Measurements from ENCODE around the gene MOB3A.
"Not testable (repeated sequence)": the region's sequence is repeated elsewhere in the genome, so short reads cannot be mapped to it uniquely, and the experiment has no call there.

MOB3A gene

DNA sequence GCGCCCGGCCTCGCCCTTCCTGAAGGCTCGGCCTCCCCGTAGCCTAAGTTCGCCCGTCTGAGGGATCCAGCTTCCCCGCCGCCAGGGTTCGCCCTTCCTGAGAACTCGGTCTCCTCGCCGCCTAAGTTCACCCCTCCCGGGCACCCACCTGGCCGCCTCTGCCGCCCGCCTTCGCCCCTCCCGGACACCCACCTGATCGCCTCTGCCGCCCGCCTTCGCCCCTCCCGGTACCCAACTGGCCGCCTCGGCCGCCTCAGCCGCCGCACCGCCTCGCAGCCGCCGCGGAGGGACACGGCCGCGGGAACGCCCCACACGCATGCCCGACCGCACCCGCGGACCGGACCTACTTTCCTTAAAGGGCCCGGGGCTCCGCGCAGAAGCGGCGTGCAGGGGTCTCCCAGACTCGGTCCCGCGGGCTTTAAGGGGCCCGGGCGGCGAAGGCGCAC lies at the start of gene MOB3A:
Gene MOB3A, minus strand, starts transcription at position 293 of the 446 bp plus-strand sequence. CDS start 17,766 bp downstream, outside the sequence.
- DNase-seq (ENCODE audit: low read depth, low spot score) = peak; percentile 61

DNA sequence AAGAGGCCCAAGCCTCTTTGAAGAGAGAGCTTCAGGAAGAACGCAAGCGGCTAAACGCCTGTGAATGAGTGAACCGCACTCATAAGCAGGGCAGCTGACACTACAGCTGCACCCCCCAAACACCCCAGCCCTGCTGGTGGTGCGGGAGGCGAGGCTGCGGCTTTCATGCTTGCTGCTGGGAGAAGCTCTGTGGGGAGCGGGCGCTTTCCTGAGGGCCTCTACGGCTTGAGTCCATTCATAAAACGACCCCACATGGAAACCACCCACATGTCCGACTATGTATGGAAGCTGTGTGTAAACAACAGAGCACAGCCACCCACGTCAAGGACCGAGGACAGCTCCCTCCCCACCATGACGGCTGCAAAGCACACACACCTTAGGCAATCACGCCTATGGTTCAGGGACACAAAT lies 49.7 kb upstream of the MOB3A start:
- DNase-seq (ENCODE audit: low read depth, low spot score) = no peak

DNA sequence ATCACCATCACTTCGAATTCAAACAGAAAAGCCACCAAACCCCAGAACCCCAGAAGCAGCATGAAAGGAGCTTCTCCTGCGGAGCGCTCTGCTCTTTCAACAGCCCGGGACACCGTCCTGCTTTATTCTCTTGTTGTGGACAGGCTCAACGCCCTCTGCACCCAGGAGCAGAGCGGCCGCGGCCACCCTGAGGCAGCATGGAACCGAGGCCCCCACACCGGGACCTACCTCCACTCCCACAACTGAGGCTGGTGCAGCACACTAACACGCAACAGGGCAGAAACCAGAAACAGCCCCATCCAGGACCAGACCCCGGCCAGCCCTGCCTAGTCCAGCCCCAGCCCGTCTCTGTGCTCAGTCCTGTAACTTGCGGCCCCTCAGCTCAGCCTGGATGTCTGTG lies 48.1 kb upstream of the MOB3A start:
- no peak for DNase-seq (ENCODE audit: low read depth, low spot score)

DNA sequence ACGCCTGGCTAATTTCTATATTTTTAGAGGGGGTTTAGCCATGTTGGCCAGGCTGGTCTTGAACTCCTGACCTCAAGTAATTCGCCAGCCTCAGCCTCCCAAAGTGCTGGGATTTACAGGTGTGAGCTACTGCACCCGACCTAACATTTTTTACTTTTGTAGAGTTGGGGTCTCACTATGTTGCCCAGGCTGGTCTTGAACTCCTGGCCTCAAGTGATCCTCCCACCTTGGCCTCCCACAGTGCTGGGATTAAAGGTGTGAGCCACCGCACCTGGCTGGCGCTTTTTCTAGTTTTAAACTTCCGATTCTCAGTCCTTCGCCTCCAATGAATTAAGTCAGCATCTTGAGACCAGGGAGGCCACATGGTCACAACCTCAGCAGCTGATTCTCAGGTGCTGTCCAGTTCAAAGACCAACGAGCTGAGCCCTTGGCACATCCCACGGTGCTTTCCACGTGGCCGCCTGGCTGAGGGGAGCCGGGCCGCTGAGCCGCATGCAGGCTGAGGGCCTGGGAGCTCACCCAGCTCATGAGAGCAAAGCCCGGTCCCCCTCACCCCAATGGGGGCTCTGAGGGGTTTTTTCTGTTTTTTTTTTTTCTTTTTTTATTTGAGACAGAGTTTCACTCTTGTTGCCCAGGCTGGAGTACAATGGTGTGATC lies 46.2 kb upstream of the MOB3A start:
- no peak for DNase-seq (ENCODE audit: low read depth, low spot score)

DNA sequence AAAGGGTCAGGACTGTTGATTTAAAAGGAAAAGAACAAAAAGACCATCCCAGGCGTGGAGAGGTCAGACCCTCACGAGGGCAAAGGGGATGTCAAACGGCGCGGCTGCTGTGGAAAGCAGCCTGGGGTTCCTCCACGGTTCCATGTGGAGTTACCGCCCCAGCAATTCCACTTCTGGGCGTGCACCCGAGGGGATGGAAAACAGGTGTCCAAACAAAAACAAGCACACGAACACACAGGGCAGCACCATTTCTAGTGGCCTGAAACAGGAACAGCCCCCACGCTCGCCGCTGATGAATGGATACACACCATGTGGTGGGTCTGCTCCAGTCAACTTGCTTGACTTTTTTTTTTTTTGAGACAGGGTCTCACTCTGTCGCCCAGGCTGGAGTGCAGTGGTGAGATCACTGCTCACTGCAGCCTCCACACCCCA lies 44.0 kb upstream of the MOB3A start:
- no peak for DNase-seq (ENCODE audit: low read depth, low spot score)

DNA sequence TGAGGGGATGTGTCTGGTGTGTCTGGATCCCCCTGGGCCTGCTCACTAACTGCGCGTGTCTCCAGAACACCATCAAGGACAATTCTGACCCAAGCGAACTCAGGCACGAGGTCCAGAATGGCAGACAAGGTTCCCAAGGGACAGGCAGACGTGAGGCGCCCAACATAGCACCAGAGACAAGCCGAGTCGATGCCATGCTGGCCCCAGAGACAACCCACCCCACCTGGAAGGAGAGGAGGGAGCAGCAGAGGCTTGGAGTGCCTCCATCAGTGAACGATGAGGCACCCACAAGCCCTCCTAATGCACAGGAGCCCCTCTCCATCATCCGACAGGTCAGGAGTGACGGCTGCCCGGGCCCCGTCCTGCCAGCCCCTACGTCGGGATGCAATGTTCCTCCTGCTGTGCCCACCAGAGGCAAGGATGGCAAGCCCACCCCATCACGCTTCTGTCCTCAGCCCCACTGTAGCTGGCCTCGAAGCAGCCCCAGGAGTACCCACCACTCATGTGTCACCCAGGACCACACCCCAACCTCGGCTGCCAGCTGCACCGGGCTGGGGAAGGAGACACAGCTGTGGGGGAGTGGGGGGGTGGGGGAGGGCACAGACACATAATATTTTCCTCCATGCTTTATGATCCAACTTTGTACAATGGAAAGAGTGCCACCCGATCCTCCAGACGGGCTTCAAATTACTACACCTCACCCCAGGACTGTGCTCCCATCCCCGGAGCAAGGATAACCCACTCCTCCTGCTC lies 43.4 kb upstream of the MOB3A start:
- no peak for DNase-seq (ENCODE audit: low read depth, low spot score)

DNA sequence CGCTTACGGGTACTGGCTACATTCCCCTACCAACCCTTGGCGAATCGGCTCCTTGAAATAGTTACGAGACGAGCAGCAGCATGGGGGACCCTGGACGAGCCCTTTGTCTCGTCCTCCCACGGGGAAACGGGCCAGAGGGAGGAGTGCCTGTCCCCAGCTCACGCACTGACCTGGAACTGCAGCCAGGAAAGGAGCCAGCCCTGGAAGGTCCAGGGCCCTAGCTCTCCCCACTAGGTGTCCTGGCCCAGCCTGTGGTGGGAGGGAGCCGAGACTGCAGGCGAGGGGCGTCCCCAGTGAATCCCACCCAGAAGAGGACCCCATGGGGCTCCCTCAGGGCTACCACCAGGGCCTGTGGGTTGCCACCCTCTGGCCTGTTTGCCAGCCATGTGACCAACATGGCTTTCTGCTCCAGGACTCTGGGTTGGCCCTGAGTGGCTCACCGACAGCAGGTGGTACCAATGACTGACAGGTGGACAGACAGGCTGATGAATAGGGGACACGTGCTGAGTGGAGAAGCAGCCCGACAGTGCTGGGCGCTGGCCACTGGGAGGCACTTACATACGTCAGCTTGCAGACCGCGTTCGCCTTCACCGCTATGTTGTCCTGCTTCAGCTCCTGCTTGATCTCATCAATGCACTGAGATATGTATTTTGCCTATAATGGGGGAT lies 42.1 kb upstream of the MOB3A start:
- DNase-seq (ENCODE audit: low read depth, low spot score) = no peak

DNA sequence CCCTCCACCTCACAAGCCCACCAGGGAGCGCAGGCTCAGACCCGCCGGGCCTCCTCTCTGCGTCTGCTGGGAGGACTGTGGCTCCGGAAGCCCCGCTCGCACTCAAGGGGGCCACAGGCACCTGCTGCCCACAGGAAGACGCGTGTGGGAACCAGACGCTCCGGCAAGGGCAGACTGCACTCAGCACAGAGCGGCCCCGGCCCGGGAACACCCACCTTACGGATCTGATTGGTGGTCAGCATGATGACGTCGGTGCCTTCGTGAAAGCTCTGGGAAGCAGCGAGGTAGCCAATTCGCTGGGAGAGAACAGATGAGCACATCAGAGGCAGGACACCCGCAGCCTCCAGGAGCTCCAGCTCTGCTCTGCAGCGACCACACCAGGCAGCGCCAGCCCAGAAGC lies 40.7 kb upstream of the MOB3A start:
- no peak for DNase-seq (ENCODE audit: low read depth, low spot score)

DNA sequence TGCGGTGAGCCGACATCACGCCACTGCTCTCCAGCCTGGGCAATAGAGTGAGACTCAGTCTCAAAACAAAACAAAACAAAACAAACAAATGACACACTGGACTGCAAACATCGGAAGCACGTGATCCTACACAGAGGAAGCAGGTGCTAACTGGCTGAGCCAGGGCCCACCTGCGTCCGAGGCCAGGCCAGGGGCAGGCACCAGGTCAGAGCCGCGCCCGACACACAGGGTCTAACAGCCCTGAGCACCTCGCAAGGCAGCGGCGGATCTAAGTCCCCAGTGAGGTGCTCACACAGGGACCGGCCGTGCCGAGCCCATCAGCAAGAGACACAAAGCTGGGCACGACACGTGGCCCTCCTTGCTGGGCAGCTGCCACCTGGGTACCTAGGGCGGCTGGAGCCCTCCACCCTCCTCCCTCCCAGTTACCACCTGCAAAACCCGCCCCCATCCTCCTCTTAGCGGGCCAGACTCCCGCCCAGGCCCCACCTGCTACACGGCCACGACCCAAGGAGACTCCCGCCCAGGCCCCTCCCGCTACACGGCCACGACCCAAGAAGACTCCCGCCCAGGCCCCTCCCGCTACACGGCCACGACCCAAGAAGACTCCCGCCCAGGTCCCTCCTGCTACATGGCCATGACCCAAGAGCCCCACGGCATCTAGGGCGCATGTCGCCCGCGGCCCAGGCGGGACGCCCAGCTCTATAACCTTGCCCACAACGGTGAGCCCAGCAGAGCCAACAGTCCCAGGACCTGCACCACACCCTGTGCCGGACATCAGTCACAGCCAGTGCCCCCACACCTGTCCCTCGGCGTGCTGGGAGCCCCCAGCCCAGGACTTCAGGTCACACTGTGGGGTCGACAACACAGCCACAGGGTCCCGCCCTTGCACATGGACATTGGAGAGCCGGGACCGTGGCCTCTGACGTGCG lies 39.6 kb upstream of the MOB3A start:
- no peak for DNase-seq (ENCODE audit: low read depth, low spot score)

DNA sequence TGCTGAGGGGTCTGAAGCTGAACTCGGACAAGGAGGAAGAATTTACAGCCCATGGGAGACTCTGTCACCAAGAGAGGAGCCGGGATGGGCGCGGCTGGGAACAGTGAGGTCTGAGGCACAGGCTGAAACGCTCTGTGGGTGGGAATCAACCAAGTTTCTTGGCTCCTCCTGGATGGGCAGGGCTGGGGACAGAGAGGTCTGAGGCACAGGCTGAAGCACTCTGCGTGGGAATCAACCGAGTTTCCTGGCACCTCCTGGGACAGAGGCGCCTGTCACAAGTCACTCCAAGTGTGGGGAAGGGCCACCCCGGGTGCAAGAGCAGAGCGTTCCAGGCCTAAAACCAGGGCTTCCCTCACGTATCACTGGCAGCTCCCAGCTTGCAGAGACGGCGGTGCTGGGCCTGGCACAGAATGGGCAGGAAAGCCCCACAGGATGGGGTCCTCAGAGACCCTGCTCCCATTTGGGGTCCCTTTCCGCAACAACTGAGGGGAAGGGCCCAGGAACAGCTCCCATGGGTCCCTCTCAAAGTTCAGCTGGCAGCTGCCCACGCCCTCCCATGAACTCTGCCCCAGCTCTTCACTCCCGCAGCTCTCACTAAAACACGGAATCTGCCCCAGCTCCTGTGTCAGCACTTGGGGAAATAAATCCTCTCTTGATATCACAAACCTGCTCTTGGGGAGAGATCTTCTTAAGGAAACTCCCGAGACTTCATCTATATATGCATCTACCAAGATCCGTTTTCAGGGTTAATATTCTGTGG lies 36.8 kb upstream of the MOB3A start:
- DNase-seq (ENCODE audit: low read depth, low spot score) = no peak

DNA sequence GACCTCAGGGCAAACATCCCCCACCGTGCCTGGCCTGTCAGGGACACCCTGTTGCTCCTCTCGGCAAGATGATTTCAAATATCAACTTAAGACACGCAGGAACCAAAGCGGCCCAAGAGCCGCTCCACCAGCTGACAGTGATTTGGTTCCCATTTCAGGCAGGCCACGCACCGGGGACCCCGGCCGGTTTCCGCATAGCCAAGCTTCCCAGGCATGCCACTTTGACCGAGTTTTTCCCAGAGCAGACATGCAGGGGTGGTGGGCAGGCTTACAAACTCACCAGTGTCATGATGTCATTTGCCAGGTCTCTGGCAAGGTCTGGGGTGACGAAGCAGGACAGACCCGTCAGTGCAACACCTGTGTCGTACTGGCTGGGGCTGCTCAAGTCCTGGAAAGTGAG lies 36.1 kb upstream of the MOB3A start:
- no peak for DNase-seq (ENCODE audit: low read depth, low spot score)

DNA sequence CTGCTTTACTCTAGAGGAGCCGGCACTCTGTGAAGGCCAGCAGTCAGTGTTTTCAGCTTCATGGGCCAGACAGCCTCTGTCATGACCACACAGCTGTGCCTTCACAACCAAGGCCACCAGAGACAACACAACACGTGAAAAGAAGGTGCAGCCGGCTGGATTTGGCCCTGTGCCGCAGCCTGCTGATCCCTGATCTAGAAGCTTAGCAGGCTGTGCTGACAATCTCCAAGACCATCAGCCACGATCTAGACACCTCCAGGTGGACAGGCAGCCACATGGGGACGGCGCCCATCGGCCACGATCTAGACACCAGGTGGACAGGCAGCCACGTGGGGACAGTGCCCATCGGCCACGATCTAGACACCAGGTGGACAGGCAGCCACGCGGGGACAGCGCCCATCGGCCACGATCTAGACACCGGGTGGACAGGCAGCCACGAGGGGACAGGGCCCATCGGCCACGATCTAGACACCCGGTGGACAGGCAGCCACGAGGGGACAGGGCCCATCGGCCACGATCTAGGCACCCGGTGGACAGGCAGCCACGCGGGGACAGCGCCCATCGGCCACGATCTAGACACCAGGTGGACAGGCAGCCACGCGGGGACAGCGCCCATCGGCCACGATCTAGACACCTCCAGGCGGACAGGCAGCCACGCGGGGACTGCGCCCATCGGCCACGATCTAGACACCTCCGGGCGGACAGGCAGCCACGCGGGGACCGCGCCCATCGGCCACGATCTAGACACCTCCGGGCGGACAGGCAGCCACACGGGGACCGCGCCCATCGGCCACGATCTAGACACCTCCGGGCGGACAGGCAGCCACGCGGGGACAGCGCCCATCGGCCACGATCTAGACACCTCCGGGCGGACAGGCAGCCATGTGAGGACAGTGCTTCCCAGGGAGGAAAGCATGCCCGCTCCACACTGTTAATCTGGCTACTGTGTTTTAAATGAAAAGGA lies 35.2 kb upstream of the MOB3A start:
- DNase-seq (ENCODE audit: low read depth, low spot score) = not testable (repeated sequence)

DNA sequence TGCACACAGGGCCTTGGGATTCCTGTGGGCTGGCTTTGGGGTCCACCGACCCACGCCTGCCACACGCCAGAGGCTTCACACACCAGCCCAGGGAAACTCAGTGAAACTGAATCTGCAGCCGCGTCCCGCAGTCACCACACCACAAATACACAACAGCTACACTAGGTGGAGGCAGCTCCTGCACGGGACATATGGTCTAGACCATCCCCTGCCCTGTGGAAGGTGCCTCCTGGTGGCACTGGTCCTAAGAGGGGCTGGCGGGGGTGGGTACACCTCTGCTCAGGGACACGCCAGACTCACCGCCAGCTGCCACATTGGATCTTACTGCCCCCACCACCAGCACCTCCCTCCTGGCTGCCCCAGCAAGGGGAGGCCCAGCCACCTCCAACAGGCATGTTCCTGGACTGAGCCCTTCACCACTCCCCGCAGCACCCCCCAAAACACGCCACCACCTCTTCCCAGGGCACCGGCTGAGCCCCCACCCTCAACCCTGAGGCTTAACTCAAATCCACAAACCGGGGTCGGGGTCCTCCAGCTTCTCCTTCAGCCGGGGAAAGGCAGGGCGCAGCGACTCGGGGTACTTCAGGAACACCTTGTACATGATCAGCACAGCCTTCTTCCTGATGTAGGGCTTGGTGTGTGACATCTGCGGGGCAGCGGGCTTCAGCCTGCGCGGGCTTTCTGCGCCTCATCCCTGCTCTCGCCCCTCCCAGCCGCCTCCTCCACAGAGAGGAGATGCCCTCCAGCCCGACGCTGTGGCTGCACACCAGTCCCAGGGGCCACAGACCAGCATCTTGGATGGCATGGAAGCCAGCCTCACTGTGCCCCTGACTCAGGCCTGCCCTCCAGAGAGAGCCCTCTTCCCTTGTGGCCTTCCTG lies 34.0 kb upstream of the MOB3A start:
- no peak for DNase-seq (ENCODE audit: low read depth, low spot score)

DNA sequence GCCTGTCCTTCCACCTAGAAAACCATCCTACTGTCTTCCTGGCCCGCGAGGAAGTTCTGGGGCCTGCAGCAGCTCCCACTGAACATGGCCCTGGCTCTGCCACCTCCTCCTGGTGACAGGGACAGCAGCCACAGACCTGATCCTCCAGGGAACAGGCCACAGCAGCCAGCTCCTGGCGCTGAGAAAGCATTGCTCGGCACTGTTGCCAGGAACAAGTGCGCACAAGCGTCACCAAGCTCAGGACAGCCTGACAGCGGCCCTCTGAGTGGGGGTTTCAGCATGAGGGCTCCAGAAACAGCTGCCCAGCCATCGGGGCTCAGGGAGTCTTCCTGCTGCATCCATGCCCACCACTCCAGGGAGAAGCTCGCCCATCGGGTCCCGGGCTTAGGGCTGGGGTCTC lies 33.4 kb upstream of the MOB3A start:
- no peak for DNase-seq (ENCODE audit: low read depth, low spot score)

DNA sequence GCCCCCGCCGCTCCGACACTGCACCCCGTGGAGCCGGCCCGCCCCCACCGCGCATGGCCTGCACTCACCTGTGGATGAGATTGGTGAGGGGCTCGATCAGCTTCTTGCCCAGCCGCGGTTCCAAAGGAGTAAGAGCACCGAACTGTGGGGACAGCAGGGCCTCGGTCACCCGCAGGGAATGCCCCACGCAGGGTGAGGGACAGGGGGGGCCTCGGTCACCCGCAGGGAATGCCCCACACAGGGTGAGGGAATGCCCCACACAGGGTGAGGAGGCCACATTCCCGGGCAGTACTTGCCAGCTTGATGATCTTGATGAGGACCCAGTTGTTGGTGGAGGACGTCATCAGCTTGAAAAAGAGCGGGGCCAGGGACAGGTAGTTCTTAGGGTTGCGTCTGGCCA lies 32.9 kb upstream of the MOB3A start:
- DNase-seq (ENCODE audit: low read depth, low spot score) = no peak

DNA sequence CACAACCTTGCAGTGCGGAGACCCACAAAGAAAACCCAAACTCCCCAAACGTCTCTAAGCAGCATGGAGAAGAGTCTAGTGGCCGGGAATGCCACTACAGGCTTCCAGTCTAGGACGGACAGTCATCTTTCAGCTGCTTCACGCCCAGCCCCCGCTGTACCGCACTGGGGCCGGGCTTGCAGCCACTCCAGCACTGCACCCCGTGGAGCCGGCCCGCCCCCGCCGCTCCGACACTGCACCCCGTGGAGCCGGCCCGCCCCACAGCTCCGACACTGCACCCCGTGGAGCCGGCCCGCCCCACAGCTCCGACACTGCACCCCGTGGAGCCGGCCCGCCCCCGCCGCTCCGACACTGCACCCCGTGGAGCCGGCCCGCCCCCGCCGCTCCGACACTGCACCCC lies 32.1 kb upstream of the MOB3A start:
- not testable (repeated sequence) for DNase-seq (ENCODE audit: low read depth, low spot score)

DNA sequence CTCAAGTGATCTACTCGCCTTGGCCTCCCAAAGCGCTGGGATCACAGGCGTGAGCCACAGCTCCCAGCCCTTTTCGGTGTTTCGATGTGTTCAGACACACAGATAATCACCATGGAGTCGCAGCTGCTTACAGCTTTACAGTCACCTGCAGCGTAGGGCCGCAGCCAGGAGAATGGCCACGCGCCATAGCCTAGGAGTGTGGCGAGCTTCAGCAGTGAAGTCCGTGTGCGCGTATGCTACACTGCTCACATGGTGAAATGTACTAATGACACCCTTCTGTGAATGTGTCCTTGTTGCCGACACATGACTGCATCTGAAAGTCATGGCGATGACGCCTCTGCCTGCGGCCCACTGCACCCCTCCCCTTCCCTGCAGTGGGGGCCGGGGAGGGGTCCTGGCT lies 31.6 kb upstream of the MOB3A start:
- DNase-seq (ENCODE audit: low read depth, low spot score) = no peak

DNA sequence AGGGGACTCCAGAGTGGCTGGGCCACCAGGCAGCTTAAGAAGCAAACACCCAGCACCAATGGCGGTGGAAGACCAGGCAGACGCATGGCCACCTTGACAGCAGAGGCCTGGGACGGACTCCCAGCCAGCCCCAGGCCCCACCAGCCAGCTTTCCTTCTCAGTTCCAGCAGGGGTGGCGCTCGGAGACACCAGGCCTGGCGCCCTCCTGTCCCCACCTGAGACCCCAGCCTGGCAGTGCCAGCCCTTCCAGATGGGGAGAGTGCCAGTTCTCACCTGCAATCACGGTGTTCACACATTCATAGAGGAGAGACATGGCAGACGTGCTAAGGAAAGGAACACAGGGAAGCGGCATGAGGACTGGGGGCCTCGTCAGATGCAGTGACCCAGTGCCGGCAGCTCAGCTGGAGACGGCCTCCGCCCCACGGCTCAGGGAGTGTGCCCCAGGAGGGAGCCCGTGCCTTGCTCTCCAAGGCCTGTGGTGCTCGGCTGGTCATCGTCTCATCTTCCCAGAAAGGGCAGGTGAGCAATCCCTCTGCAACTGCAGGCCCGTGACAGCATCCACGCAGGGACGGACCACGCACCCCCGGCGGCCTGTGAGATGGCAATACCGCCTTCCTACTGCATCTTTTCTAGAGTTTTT lies 30.9 kb upstream of the MOB3A start:
- no peak for DNase-seq (ENCODE audit: low read depth, low spot score)

All from activated naive CD8-positive, alpha-beta T cell treated with anti-CD3 and anti-CD28 coated beads, Interleukin-2, amount 50 U/mL, for 16 hours (primary cell).